SU-DHL-6 (cell line): ENCODE measurements around the gene STUB1.

Source experiments
- CTCF ChIP-seq: fragments of 200-600 bp; sonication (generic); IDR thresholded peaks from one replicate; pipeline ENCODE4 v1.5.1; 2017; ENCODE audit warnings: antibody characterized with exemption, mild to moderate bottlenecking, low read length, moderate library complexity; ENCODE audit not compliant: insufficient read depth, poor library complexity, severe bottlenecking
- EZH2phosphoT487 ChIP-seq: fragments of 200-600 bp; sonication (generic), shearing (Covaris generic); conservative IDR thresholded peaks from 2 replicates; pipeline ENCODE4 v1.6.1; 2018; ENCODE audit warnings: mild to moderate bottlenecking, antibody characterized with exemption, low read length, moderate library complexity, mixed read lengths

- TF ChIP-seq CTCF (no peak), EZH2phosphoT487 (no peak)
Measured at GRCh38 chr16:684071-684794, 4.0 kb downstream of the STUB1 start, which contains the start of gene JMJD8.
